ENCODE results near the gene PACSIN1.

Gene PACSIN1, protein sequence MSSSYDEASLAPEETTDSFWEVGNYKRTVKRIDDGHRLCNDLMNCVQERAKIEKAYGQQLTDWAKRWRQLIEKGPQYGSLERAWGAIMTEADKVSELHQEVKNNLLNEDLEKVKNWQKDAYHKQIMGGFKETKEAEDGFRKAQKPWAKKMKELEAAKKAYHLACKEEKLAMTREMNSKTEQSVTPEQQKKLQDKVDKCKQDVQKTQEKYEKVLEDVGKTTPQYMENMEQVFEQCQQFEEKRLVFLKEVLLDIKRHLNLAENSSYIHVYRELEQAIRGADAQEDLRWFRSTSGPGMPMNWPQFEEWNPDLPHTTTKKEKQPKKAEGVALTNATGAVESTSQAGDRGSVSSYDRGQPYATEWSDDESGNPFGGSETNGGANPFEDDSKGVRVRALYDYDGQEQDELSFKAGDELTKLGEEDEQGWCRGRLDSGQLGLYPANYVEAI

DNA sequence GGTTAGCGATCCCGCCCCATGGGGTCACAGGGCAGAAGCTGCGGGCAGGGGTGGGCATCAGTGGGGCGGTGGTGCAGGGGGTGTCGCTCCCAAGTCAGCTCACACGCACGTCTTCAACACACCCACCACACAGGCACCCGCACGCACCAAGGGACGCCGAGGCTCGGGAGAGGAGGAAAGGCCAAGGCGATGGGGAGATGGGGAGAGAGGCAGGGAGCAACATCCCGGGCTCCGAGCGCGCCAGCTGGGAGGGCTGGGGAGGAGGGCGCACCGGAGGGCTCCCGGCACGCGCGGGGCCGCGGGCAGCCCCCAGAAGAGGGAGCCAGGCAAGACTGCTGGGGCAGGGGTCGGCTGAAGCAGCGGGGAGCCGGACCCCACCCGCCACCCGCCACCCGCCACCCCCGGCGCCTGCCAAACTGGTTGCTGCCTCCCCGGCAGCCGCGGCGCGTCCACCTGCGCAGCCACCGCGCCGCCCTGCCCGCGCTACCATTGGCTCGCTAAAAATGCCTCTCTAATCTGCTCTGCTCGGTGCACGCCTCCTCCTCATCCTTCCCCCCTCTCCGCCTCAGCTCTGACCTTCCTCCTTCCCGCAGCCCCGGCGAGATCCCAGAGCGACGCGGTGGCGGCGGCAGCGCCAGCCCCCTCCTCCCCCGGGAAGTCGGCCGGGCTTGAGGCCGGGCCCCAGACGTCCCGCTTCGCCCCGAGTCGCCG is at the start of gene PACSIN1:
PACSIN1 (plus strand) TSS at position 546 of the 711 bp plus-strand sequence. CDS start 60,230 bp downstream, outside the sequence.
- no peak for DNase-seq

DNA sequence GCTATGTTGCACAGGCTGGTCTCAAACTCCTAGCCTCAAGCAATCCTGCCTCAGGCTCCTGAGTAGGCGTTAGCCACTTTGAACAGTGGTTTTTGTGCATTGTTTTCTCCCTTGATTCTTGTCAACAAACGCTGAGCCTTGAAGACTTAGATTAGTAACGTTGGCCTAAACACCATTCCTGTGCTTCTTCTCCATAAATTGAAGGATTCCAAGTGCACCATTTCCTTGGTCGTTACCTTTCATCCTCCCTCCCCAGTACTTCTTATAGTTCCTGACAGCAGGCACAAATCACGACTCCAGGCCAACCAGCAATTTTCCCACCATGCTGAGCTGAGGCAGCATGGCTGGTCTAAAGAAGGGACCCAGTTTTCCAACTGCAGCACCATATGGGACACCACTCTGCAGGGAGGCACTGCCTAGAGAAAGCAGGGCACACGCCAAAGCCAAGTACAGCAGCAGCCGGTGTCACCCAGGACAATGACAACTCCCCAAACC is 49.0 kb upstream of the PACSIN1 start:
- no peak for DNase-seq

DNA sequence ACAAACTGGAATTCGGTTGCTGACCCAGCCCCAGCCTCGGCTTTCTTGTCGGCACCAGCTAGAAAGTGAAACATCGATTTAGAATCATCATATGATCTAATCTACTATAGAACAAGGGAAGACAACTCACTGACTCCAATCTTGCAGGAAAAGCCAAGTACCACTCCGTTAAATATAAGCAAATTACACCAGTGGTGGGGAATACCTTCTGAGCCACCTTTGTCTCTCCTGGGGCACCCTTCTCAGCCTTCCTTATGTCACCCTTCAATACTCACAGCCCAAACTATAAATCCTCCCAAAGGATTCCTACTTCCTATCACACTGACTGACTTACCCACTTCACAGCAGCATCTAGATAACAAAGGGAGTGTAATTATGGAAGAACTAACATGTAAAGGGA is 47.5 kb upstream of the PACSIN1 start:
- no peak for DNase-seq

DNA sequence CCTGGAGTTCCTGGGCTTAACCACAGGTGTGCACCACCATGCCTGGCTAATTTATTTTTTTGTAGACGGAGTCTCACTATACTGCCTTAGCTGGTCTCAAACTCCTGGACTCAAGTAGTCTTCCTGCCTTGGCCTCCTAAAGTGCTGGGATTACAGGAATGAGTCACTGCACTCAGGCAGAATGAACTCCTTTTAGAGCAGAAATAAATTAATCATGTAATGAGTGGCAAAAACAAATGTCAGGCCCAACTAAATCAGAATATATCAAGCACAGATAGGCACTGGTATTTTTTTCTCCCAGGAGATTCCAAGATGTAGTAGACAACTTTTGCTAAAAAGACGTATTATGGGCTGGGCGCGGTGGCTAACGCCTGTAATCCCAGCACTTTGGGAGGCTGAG is 42.6 kb upstream of the PACSIN1 start:
- no peak for DNase-seq

DNA sequence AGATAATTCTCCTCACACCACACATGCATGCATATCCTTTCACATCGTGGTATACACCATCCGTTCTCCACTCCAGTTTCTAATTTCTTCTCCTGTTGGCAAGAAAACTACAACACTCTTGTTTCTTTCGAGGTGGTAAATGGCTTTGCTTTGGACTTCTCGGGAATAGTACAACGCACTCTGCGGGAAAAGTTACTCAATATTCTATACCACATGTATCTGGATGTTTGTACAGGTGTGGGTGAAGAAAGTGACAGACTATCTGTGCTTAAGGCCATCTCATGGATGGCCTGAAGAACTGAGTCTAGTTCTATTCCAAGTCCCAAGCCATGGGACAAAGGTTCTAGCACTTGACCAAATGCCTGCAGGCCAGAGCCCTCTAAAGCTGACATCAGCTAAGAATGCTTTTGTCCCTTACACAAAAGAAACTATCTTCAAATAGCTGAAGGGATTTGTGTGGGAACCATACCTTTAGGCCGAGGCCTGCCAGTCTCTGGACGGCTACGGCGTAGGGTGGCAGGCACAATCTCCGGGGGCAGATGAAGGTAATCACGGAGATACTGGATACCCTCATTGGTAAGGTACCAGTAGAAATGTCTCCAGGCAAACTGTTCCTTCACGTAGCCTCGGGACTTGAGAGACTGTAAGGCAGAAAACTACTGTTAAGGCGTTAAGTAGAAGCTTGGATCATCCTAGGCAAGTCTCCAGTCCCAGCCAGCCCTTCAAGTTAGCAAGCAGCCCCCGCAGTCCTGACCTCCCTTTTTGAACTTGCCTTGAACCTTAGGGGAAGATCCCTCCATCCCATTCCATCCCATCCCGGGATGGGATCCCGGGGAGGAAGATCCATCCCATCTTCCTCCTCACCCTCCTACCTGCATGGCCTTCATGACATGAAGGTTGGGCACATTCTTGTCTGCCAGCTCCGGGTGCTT is 41.4 kb upstream of the PACSIN1 start:
- no peak for DNase-seq

DNA sequence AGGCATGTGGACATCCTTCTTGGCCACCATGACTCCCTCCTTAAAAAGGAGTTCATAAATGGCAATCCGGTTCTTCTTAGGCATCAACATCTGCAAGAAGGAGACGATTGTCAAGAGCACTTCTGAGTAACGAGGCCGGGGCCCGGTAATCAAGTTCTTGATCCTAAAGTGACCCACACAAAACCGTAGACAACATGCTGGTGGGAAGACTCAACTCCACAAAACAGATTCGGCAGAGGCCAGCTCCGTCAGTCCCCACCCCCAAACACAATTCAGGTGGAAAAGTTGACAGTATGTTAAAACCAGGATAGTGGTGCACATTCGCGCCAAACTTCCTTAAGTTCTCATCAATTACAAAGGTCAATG is 40.8 kb upstream of the PACSIN1 start:
- DNase-seq = no peak

DNA sequence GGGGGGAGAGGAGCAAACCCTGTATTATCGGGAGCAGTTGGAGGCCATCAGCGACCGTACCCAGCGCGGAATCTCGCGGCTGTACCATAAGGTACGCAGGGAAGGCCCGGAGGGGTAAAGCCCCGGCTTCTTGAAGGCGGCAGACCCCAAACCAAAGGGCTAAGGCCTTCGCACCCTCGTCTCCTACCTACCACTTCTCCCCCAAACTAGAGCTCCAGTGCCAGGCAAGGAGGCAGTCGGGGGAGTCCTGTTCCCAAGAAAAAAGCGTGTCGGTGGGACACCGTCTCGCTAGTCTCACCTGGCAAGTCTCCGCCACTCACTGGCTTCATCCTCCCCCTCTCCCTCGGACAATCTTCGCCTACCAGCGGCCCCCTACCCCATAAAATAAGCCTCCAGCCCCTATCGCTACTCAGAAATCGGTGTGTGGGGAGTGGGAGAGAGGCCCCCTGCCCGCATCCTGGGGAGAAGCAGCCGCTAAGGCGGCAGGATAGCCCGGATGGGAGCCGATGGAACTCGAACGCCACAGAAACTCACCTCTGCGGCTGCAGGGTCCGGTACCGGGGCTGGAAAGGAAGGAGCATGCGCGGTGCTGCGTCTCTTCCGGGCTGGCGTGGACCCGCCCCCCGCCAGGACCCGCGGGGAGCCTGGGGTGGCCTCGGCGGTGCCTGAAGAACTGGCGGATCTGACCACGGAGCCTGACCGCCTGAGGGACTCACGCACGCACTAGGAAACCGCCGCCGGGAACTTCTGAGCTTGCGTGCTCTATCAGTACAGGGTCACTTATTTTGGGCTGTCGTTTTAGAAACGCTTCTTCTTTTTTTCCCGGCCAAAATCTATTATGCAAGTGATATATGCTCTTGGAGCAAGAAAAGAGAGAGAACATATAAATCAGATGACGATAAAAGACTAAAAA is 40.1 kb upstream of the PACSIN1 start, which contains the start of gene RPS10:
RPS10 (minus strand) TSS at position 572 of the 913 bp plus-strand sequence. CDS start 848 bp downstream, outside the sequence.
- DNase-seq = peak; percentile 89

DNA sequence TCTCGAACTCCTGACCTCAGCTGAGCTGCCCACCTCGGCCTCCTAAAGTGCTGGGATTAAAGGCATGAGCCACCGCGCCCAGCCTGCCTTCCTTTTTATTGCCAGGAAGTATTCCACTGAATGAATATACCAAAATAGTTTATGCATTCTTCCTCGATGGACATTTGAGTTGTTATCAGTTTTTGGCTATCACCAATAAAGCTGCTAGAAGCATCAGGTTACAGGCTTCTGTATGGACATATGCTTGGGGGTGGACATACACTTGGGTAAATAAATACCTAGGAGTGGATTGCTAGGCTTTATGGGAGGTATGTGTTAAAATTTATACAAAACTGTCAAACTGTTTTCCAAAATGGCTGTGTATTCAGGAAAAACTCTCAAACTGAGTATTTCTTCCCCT is 30.0 kb upstream of the PACSIN1 start:
- no peak for DNase-seq

DNA sequence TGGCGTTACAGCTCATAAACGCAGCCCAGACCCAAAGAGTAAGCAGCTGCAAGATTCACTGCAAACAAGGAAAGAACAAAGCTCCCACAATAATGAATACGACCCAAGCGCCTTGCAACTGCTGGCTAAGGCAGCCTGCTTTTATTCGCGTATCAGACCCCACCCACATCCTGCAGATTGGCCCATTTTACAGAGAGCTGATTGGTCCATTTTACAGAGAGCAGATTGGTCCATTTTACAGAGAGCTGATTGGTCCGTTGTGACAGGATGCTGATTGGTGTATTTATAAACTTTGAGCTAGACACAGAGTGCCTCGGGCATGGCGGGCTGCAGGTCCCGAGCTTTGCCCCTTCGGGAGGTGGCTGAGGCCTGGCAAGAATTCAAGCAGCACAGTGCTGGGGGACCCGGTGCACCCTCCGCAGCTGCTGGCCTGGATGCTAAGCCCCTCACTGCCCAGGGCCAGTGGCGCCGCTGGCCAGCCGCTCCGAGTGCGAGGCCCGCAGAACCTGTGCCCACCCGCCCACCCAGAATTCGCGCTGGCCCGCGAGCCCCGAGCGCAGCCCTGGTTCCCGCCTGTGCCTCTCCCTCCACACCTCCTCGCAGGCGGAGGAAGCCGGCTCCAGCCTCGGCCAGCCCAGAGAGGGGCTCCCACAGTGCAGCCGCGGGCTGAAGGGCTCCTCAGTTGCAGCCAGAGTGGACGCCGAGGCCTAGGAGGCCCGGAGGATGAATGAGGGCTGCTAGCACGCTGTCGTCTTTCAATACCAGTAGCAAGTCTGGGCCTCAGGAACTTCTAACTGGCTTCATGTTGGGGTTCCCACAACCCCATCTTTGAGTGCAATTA is 28.9 kb upstream of the PACSIN1 start:
- DNase-seq = no peak

DNA sequence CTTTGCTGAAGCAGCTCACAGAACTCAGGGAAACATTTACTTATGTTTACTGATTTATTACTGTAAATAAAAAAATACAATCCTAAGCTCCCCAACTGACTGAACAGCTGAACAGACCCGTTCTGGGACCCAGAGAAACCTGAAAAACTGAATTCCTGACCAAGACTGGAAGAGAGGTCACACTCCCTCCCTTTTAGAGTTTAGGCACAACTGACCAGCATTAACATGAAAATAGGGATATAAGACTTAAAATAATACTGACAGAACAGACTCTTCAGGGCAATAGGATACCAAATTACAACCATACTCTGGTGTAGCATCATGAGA is 28.3 kb upstream of the PACSIN1 start:
- no peak for DNase-seq

DNA sequence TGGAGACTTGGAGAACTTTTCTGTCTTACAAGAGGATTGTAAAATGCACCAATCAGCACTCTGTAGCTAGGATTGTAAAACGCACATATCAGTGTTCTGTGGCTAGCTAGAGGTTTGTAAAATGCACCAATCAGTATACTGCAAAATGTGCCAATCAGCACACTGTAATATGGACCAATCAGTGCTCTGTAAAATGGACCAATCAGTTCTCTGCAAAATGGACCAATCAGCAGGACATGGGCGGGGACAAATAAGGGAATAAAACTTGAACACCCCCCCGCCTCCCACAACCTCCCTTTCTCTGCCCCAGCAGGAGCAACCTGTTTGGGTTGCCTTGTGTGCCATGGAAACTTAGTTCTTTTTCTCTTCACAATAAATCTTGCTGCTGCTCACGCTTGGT is 27.2 kb upstream of the PACSIN1 start:
- no peak for DNase-seq

DNA sequence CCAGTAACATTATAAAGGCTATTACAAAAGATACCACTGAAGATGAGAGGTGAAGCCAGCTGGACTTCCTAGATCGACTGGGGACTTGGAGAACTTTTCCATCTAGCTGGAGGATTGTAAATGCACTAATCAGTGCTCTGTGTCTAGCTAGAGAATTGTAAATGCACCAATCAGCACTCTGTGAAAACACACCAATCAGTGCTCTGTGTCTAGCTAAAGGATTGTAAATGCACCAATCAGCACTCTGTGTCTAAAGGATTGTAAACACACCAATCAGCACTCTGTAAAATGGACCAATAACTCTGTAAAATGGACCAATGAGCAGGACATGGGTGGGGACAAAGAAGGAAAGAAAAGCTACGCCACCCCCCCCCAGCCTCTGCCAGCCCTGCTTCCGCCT is 26.4 kb upstream of the PACSIN1 start:
- DNase-seq = no peak

DNA sequence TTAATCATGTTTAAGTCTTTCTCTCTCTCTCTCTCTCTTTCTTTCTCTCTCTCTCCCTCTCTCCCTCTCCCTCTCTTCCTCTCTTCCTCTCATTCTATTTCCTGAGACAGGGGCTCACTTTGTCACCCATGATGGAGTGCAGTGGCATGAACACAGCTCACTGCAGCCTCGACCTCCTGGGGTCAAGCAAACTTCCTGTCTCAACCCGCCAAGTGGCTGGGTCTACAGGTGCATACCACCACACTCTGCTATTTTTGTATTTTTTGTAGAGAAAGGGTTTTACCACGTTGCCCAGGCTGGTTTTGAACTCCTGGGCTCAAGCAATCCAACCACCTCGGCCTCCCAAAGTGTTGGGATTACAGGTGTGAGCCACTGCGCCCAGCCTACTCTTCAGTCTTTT is 24.4 kb upstream of the PACSIN1 start:
- DNase-seq = no peak

DNA sequence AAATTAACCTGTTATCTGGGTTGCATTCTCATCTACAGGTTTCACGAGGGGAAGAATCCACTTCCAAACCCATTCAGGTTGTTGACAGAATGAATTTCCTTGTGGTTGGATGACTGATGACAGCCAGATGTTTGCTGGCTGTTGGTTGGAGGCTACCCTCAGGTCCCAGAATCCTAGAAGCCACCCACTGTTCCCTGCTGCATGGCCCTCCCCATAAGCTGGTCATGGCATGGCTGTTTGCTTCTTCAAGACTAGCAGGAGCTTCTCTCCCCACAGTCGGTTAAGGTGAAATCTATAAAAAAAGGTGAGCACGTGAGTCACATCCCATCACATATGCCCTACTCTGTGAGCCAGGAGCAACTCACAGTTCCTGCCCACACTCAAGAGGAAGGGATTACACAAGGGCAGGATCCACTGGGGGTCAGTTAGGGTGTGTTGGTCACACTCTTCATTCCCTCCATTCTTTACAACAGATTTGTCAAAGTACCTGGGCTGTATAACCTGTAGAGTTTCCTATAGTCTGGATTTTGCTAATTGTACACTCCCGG is 20.5 kb upstream of the PACSIN1 start:
- no peak for DNase-seq

DNA sequence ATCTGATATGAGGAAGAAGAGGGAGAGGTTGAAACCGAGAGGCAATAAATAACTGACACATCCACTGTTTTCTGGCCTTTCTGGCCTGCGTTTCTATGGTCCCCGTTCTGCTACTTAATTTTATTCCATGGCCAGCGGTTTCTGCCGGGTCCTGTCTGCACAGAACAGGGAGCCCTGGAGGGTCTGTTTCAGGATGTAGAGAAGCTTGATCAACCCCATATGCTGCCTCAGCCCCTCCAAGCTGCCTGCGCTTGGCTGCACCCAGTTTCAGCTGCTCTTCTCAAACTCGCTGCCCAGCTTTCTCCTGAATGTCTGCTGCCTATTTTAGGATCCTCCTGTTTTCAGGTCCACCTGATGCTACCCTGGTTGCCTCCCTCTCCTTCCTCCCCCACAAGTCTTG is 18.5 kb upstream of the PACSIN1 start:
- DNase-seq = no peak

DNA sequence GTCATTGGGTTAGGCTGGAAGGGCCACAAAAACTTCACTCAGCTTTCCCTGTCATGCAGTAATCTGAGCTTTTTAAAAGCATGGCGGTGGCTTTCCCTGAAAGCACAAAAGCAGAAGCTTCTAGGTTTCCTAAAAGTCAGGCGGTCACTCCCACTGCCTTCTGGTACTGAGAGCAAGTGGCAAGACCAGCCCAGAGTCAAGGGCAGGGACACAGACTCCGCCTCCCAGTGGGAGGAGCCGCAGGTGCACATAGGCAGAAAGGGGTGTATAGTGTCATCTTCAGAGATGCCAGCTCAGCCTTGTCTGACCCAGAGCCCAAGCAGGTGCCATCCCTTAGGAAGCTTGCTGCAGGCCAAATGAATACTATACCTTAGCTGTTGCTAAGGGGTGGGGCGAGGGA is 18.0 kb upstream of the PACSIN1 start:
- DNase-seq = no peak

DNA sequence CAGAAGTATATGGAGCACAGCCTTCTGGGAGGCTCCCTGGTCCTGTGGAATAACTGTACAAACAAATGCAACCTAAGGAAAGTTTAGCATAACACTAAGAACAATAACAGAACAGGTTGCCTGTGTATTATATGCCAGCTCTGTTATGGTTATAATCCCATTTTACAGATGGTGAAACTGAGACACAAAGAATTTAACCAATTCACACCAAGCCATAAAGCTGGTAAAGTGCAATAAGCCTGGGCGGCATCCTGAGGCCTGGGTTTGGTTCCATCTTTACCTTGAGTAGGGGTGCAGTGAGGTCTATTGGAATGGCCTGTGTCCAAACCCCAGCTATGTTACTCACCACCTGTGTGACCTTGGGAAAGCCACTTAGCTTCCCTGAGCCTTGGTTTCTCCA is 14.7 kb upstream of the PACSIN1 start:
- DNase-seq = no peak

DNA sequence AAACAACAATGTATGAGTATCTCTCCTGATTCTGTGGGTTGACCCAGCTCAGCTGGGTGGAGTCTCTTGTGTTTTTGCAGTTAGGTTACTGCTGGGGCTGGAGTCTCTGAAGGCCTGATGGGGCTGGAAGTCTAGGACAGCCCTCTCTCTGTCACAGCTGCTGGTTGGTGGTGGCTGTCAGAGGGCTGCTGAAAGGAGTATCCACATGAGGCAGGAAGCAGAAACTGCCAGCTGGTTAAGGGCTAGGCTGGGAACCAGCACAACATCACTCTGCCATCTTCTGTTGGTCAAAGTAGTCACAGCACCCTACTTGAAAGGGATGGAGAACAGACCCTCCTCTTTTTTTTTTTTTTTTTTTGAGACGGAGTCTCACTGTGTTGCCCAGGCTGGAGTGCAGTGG is 10.0 kb upstream of the PACSIN1 start:
- no peak for DNase-seq

DNA sequence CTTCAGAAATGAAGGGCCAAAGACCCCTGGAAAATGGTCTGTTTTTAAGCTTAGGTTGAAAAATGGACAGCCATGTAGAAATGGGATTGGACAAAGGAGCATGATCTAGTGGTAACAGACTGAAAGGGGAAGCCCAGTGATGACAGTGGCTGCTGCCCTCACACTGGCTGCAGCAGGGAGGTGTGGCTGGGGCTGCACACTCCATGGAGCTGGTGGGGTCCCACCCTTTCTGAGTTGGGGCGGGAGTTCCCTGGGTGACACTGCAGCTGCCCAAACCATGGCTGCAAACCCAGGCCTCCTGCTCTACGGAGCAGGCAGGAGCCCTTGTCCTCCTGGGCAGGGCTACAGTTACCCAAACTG is 8.5 kb upstream of the PACSIN1 start:
- no peak for DNase-seq
